Skeletal muscle tissue (tissue), 4 donors: ENCODE measurements around the gene GALNT9. TPM values are rescaled to one million over a fixed set of nuclear protein-coding genes. Genes with fewer than 3 reads are reported as not detected.
"Not testable (repeated sequence)": the region's sequence is repeated elsewhere in the genome, so short reads cannot be mapped to it uniquely, and the experiment has no call there.

ENCODE experiments used
- H3K27ac ChIP-seq: one replicate; pipeline ENCODE4 v1.7.0; 2013; ENCODE audit warnings: mild to moderate bottlenecking, low read depth, low read length, inconsistent platforms
- H3K27me3 ChIP-seq, 3 donors: one replicate each; pipeline ENCODE4 v1.7.0; 2013; ENCODE audit warnings: low read length in 3 of 3; ENCODE audit not compliant: control insufficient read depth in 3 of 3, insufficient read depth in 3 of 3
- H3K36me3 ChIP-seq, 3 donors: one replicate each; pipeline ENCODE4 v1.7.0; 2013; ENCODE audit warnings: low read length in 3 of 3; ENCODE audit not compliant: control insufficient read depth in 3 of 3, insufficient read depth in 3 of 3
- H3K4me1 ChIP-seq, 3 donors: one replicate each; pipeline ENCODE4 v1.7.0; 2013; ENCODE audit warnings: low read length in 3 of 3, mild to moderate bottlenecking in 3 of 3; ENCODE audit not compliant: control insufficient read depth in 3 of 3, insufficient read depth in 3 of 3
- H3K4me3 ChIP-seq, 3 donors: one replicate each; pipeline ENCODE4 v1.7.0; 2013; ENCODE audit warnings: low read length in 3 of 3
- H3K9ac ChIP-seq, 3 donors: one replicate each; pipeline ENCODE4 v1.7.0; 2013; ENCODE audit warnings: low read length in 3 of 3, mild to moderate bottlenecking in 3 of 3, moderate library complexity in 2 of 3, low read depth in 1 of 3
- H3K9me3 ChIP-seq, 3 donors: one replicate each; pipeline ENCODE4 v1.7.0; 2013; ENCODE audit warnings: low read length in 3 of 3; ENCODE audit not compliant: control insufficient read depth in 3 of 3
- total RNA-seq: library from RNA; depleted of rRNA; stranded (reverse); fragments of >200 nt; gene quantifications from one replicate; pipeline ENCODE4 v1.2.3, GENCODE V29; 2014
- donor health status: Osteomylitis.

Gene GALNT9
- total RNA-seq, 1 donor from 2014 or later: 0.52 TPM

GRCh38 chr12:132255642-132256041 is 73.7 kb downstream of the GALNT9 start:
- Histone ChIP-seq H3K4me1 (no peaks in the 10 kb centered on the region), H3K36me3 (no peaks in the 10 kb centered on the region), H3K9me3 (peaks cover 0 to 2% (median 0%) of the 10 kb centered on the region in 3 donors), H3K4me3 (no peak overlapping the region), H3K9ac (no peak overlapping the region), H3K27me3 (peaks cover 15 to 29% (median 26%) of the 10 kb centered on the region in 3 donors), H3K27ac (no peak overlapping the region)

- Histone ChIP-seq H3K9ac (no peak overlapping the region), H3K27me3 (peaks cover 19 to 31% (median 30%) of the 10 kb centered on the region in 3 donors), H3K4me1 (no peaks in the 10 kb centered on the region), H3K36me3 (no peaks in the 10 kb centered on the region), H3K4me3 (no peak overlapping the region), H3K9me3 (peaks cover 0 to 2% (median 0%) of the 10 kb centered on the region in 3 donors), H3K27ac (no peak overlapping the region)
Measured at GRCh38 chr12:132253698-132254480, 75.5 kb downstream of the GALNT9 start.

- not testable (repeated sequence) for H3K9ac ChIP-seq, H3K4me1 ChIP-seq, H3K36me3 ChIP-seq, H3K27ac ChIP-seq, H3K9me3 ChIP-seq, H3K4me3 ChIP-seq
- peaks cover 16 to 33% (median 31%) of the 10 kb centered on the region in 3 donors for H3K27me3 ChIP-seq
Measured at GRCh38 chr12:132252981-132253380, 76.4 kb downstream of the GALNT9 start.

GRCh38 chr12:132251741-132252490 is 77.5 kb downstream of the GALNT9 start:
- no peak overlapping the region for H3K27ac ChIP-seq
- peaks cover 16 to 42% (median 36%) of the 10 kb centered on the region in 3 donors for H3K27me3 ChIP-seq
- no peak overlapping the region for H3K4me3 ChIP-seq
- H3K36me3 ChIP-seq: no peaks in the 10 kb centered on the region
- no peak overlapping the region for H3K9ac ChIP-seq
- peaks cover 0 to 2% (median 0%) of the 10 kb centered on the region in 3 donors for H3K9me3 ChIP-seq
- H3K4me1 ChIP-seq: no peaks in the 10 kb centered on the region

- no peak overlapping the region for H3K9ac ChIP-seq
- H3K4me1 ChIP-seq: no peaks in the 10 kb centered on the region
- H3K27ac ChIP-seq: no peak overlapping the region
- H3K9me3 ChIP-seq: peaks cover 0 to 2% (median 0%) of the 10 kb centered on the region in 3 donors
- H3K27me3 ChIP-seq: peaks cover 16 to 38% (median 36%) of the 10 kb centered on the region in 3 donors
- H3K4me3 ChIP-seq: no peak overlapping the region
- no peaks in the 10 kb centered on the region for H3K36me3 ChIP-seq
Measured at GRCh38 chr12:132251310-132251709, 78.1 kb downstream of the GALNT9 start.

GRCh38 chr12:132250707-132251106 is 78.7 kb downstream of the GALNT9 start:
- H3K27ac ChIP-seq: no peak overlapping the region
- H3K9me3 ChIP-seq: peaks cover 0 to 2% (median 0%) of the 10 kb centered on the region in 3 donors
- no peaks in the 10 kb centered on the region for H3K4me1 ChIP-seq
- H3K27me3 ChIP-seq: peaks cover 16 to 36% (median 32%) of the 10 kb centered on the region in 3 donors
- H3K9ac ChIP-seq: no peak overlapping the region
- no peak overlapping the region for H3K4me3 ChIP-seq
- no peaks in the 10 kb centered on the region for H3K36me3 ChIP-seq

GRCh38 chr12:132249689-132250478 is 79.5 kb downstream of the GALNT9 start:
- Histone ChIP-seq H3K27ac (no peak overlapping the region), H3K36me3 (no peaks in the 10 kb centered on the region), H3K9ac (no peak overlapping the region), H3K27me3 (peaks cover 16 to 35% (median 34%) of the 10 kb centered on the region in 3 donors), H3K4me3 (no peak overlapping the region), H3K4me1 (no peaks in the 10 kb centered on the region), H3K9me3 (peaks cover 0 to 2% (median 0%) of the 10 kb centered on the region in 3 donors)

- Histone ChIP-seq H3K27me3 (peaks cover 16 to 35% (median 31%) of the 10 kb centered on the region in 3 donors), H3K9me3 (peaks cover 0 to 2% (median 0%) of the 10 kb centered on the region in 3 donors), H3K36me3 (no peaks in the 10 kb centered on the region), H3K27ac (no peak overlapping the region), H3K4me1 (no peaks in the 10 kb centered on the region), H3K9ac (no peak overlapping the region), H3K4me3 (no peak overlapping the region)
Measured at GRCh38 chr12:132248453-132249167, 80.8 kb downstream of the GALNT9 start.

- no peaks in the 10 kb centered on the region for H3K36me3 ChIP-seq
- H3K27ac ChIP-seq: no peak overlapping the region
- no peak overlapping the region for H3K4me3 ChIP-seq
- H3K4me1 ChIP-seq: no peaks in the 10 kb centered on the region
- H3K9me3 ChIP-seq: peaks cover 0 to 2% (median 0%) of the 10 kb centered on the region in 3 donors
- H3K9ac ChIP-seq: no peak overlapping the region
- peaks cover 16 to 35% (median 31%) of the 10 kb centered on the region in 3 donors for H3K27me3 ChIP-seq
Measured at GRCh38 chr12:132247718-132248452, 81.5 kb downstream of the GALNT9 start.
